ENCODE measurements around the gene P4HA3.

P4HA3 gene

GRCh38 chr11:74255741-74256375 is 55.6 kb downstream of the P4HA3 start:
- CTCF ChIA-PET = interaction anchor here (0.6 to 3.6 kb wide), 15 partner anchors 14 to 406 kb away, joined by 3 to 39 read pairs (median 4); no protein-coding TSS in a partner anchor
- TF ChIP-seq L3MBTL2 (conservative IDR thresholded peaks at IDR 0.05) (no peak), ZNF384 (IDR thresholded peaks at IDR 0.05) (no peak)
- POLR2A ChIA-PET = no interaction called here
- peak; percentile 73 for DNase-seq (ENCODE audit: extremely low spot score)

DNA sequence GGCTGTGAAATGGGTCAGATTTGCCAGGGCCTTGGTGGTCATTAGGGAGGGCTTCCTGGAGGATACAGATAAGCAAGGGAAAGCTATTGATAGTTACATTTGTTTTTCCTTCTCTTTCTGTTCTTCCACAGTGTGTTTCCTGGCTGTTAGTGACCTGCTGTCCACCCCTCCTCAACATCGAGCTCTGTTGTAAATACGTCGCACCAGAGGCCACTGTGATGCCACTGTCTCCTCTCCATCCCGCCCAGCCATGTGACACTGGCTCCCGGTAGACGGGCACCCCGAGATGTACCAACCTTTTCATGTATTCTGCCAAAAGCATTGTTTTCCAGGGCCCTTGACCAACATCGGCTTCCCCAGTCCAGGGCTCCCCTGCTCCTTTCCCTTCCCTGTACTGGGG is 58.1 kb downstream of the P4HA3 start:
- CTCF ChIA-PET = interaction anchor here (1.5 kb wide), 1 partner anchor 197 kb away, joined by 4 read pairs; no protein-coding TSS in a partner anchor
- no peak for TF ChIP-seq LEF1 (IDR thresholded peaks at IDR 0.05; ENCODE audit: borderline replicate concordance)
- TF ChIP-seq FOXK2 (IDR thresholded peaks at IDR 0.05) = no peak
- TF ChIP-seq TARDBP (IDR thresholded peaks at IDR 0.05) = no peak
- TF ChIP-seq CTBP1 (IDR thresholded peaks at IDR 0.05; ENCODE audit: borderline replicate concordance) = no peak
- no peak for TF ChIP-seq FOXM1 (IDR thresholded peaks at IDR 0.05; ENCODE audit: borderline replicate concordance)
- TF ChIP-seq ZNF384 (IDR thresholded peaks at IDR 0.05) = no peak
- no peak for TF ChIP-seq ARNT (IDR thresholded peaks at IDR 0.05)
- no peak for TF ChIP-seq FOXA1 (IDR thresholded peaks at IDR 0.05)
- no peak for TF ChIP-seq SP1 (IDR thresholded peaks at IDR 0.05)
- no peak for TF ChIP-seq PKNOX1 (IDR thresholded peaks at IDR 0.05)
- TF ChIP-seq ELF4 (IDR thresholded peaks at IDR 0.05) = no peak
- no peak for DNase-seq (ENCODE audit: extremely low spot score)
- POLR2A ChIA-PET = no interaction called here

- TF ChIP-seq FOXM1 (IDR thresholded peaks at IDR 0.05; ENCODE audit: borderline replicate concordance) = no peak
- no peak for TF ChIP-seq ELF4 (IDR thresholded peaks at IDR 0.05)
- no peak for TF ChIP-seq CTBP1 (IDR thresholded peaks at IDR 0.05; ENCODE audit: borderline replicate concordance)
- POLR2A ChIA-PET = no interaction called here
- CTCF ChIA-PET = interaction anchor here (0.5 kb wide), 1 partner anchor 100 kb away, joined by 3 read pairs; no protein-coding TSS in a partner anchor
- DNase-seq (ENCODE audit: extremely low spot score) = no peak
Measured at GRCh38 chr11:74249496-74249895, 61.9 kb downstream of the P4HA3 start.

DNA sequence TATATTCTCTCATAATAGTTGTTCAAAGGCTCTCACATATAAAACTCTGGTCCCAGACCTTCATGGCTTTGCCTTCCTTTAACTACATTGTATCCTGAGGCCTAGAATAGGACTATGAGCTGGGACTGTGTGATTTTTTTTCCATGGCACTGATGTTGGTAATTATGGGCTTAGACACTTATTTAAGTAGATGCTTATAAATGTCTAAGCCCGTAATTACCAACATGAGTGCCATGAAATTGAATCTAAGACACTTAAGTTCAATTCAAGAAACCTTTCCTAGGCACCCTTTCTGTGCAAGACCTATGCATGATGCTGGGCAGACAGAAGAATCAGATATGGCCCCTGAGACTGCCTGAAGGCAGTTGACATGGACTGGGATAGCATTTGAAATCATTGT is 63.0 kb downstream of the P4HA3 start:
- ChIA-PET POLR2A (no interaction called here), CTCF (no interaction called here)
- DNase-seq (ENCODE audit: extremely low spot score) = no peak
- TF ChIP-seq SUZ12 (IDR thresholded peaks at IDR 0.05) = no peak
- no peak for TF ChIP-seq ARNT (IDR thresholded peaks at IDR 0.05)
- no peak for TF ChIP-seq FOXA1 (IDR thresholded peaks at IDR 0.05)
- TF ChIP-seq TARDBP (IDR thresholded peaks at IDR 0.05) = no peak
- TF ChIP-seq L3MBTL2 (conservative IDR thresholded peaks at IDR 0.05) = no peak
- TF ChIP-seq NFRKB (IDR thresholded peaks at IDR 0.05) = no peak
- no peak for TF ChIP-seq HDGF (IDR thresholded peaks at IDR 0.05; ENCODE audit: borderline replicate concordance)
- TF ChIP-seq FOXM1 (IDR thresholded peaks at IDR 0.05; ENCODE audit: borderline replicate concordance) = no peak
- no peak for TF ChIP-seq SP1 (IDR thresholded peaks at IDR 0.05)
- no peak for TF ChIP-seq BHLHE40 (IDR thresholded peaks at IDR 0.05; ENCODE audit: borderline replicate concordance)
- no peak for TF ChIP-seq LEF1 (IDR thresholded peaks at IDR 0.05; ENCODE audit: borderline replicate concordance)
- no peak for TF ChIP-seq CTBP1 (IDR thresholded peaks at IDR 0.05; ENCODE audit: borderline replicate concordance)

DNA sequence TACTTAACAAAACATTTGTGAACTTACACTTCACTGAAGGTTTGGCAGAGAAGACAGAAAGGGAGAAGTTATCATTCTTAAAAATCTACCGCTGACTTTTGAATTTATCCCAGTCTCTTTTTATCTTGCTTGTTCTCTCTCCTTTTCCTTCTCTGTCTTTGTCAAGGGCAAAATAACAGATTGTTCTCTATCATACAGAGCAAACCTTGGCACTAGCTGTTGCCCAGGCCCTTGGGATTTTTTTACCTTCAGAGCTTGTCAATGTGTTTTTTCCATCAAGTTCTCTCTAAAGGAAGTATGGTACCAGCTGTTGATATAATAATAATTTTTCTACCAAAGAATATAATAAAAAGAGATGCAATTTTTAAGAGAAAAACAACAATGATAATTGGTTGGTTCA is 73.2 kb downstream of the P4HA3 start:
- ChIA-PET POLR2A (no interaction called here), CTCF (no interaction called here)
- TF ChIP-seq ELF4 (IDR thresholded peaks at IDR 0.05) (no peak), FOXK2 (IDR thresholded peaks at IDR 0.05) (no peak), CTBP1 (IDR thresholded peaks at IDR 0.05; ENCODE audit: borderline replicate concordance) (no peak), FOXA1 (IDR thresholded peaks at IDR 0.05) (no peak), ARNT (IDR thresholded peaks at IDR 0.05) (no peak), L3MBTL2 (conservative IDR thresholded peaks at IDR 0.05) (no peak), SP1 (IDR thresholded peaks at IDR 0.05) (no peak), ZNF384 (IDR thresholded peaks at IDR 0.05) (no peak), NFRKB (IDR thresholded peaks at IDR 0.05) (no peak), BHLHE40 (IDR thresholded peaks at IDR 0.05; ENCODE audit: borderline replicate concordance) (no peak), SUZ12 (IDR thresholded peaks at IDR 0.05) (no peak), PKNOX1 (IDR thresholded peaks at IDR 0.05) (no peak), HDGF (IDR thresholded peaks at IDR 0.05; ENCODE audit: borderline replicate concordance) (no peak), FOXM1 (IDR thresholded peaks at IDR 0.05; ENCODE audit: borderline replicate concordance) (no peak), TARDBP (IDR thresholded peaks at IDR 0.05) (no peak), LEF1 (IDR thresholded peaks at IDR 0.05; ENCODE audit: borderline replicate concordance) (no peak)
- no peak for DNase-seq (ENCODE audit: extremely low spot score)

DNA sequence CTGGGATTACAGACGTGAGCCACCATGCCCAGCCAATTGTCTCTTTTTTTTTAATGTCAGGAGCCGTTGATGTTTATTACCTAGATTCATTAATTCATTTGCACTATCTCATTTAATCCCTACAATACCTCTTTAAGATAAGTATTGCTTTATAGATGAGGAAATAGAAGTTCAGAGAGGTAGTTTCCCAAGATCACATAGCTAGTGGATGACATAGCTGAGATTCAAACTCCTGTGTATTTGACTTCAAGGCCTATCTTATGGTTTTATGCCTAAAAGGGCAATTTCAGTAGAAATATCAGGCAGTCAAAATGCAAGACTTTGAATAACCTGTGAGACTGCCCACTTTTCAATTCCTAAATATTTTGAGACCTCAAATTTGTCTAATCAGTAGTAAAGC is 73.9 kb downstream of the P4HA3 start:
- POLR2A ChIA-PET = no interaction called here

More for the DNA sequence above, 73.9 kb downstream of the P4HA3 start:
- no peak for DNase-seq (ENCODE audit: extremely low spot score)
- CTCF ChIA-PET = no interaction called here
- TF ChIP-seq PKNOX1 (IDR thresholded peaks at IDR 0.05) (no peak), L3MBTL2 (conservative IDR thresholded peaks at IDR 0.05) (no peak), CTBP1 (IDR thresholded peaks at IDR 0.05; ENCODE audit: borderline replicate concordance) (no peak), BHLHE40 (IDR thresholded peaks at IDR 0.05; ENCODE audit: borderline replicate concordance) (no peak), ELF4 (IDR thresholded peaks at IDR 0.05) (no peak), SP1 (IDR thresholded peaks at IDR 0.05) (no peak), ZNF384 (IDR thresholded peaks at IDR 0.05) (no peak), FOXM1 (IDR thresholded peaks at IDR 0.05; ENCODE audit: borderline replicate concordance) (no peak), NFRKB (IDR thresholded peaks at IDR 0.05) (no peak), HDGF (IDR thresholded peaks at IDR 0.05; ENCODE audit: borderline replicate concordance) (no peak)
